Type B pancreatic cell (in vitro differentiated cells): Measurements from ENCODE around the gene COL4A1. TPM values are rescaled to one million over a fixed set of nuclear protein-coding genes. Genes with fewer than 3 reads are reported as not detected.
"Not testable (repeated sequence)": the region's sequence is repeated elsewhere in the genome, so short reads cannot be mapped to it uniquely, and the experiment has no call there.

ENCODE experiments used
- DNase-seq: peaks from one replicate; pipeline ENCODE4 v3.0.0; 2021; ENCODE audit warnings: mixed read lengths; ENCODE audit not compliant: unreplicated experiment; ENCODE audit errors: extremely low spot score
- H3K27ac Mint-ChIP-seq: 2 replicates; pipeline ENCODE4 v1.8.0; 2021; ENCODE audit warnings: mild to moderate bottlenecking, mixed read lengths
- H3K27me3 Mint-ChIP-seq: 2 replicates; pipeline ENCODE4 v1.8.0; 2021; ENCODE audit warnings: mixed read lengths
- H3K36me3 Mint-ChIP-seq: 2 replicates; pipeline ENCODE4 v1.8.0; 2021; ENCODE audit warnings: mixed read lengths
- H3K4me1 Mint-ChIP-seq: one replicate; pipeline ENCODE4 v1.8.0; 2021; ENCODE audit warnings: mixed read lengths; ENCODE audit not compliant: unreplicated experiment
- H3K4me3 Mint-ChIP-seq: 2 replicates; pipeline ENCODE4 v1.8.0; 2021; ENCODE audit warnings: mild to moderate bottlenecking, mixed read lengths
- H3K9me3 Mint-ChIP-seq: 2 replicates; pipeline ENCODE4 v1.8.0; 2021; ENCODE audit warnings: mixed read lengths
- CTCF ChIP-seq: fragments of 200-600 bp; sonication (generic); conservative IDR thresholded peaks from 2 replicates; pipeline ENCODE4 v1.5.0; 2021; ENCODE audit warnings: antibody characterized with exemption, mild to moderate bottlenecking
- total RNA-seq: library from RNA; stranded (reverse); gene quantifications from 2 replicates; pipeline ENCODE4 v1.2.1, GENCODE V29; 2021; ENCODE audit warnings: low replicate concordance

COL4A1 gene
- total RNA-seq, 1 donor from 2014 or later = 83.6 TPM

DNA sequence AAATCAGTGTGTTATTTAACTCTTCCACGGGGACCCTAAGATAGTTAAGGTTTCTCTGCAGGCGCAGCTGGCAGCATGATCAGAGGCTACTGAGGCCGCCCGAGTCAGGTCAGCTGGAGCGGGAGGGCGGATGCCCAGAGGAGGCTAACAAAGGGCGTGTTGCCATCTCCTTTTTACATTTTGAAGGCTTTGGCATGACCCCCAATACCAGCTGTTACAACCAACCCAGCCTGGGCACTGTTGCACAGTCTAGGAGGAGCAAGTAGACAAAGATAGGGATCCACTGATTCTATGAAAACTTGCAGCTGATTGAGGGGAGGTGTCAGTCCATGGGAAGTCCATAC, 15.8 kb upstream of the COL4A1 start:
- Mint-ChIP-seq H3K4me3 (no peak overlapping the region), H3K9me3 (peaks cover 5% of the 10 kb centered on the region), H3K27me3 (peaks cover 3% of the 10 kb centered on the region), H3K36me3 (peaks cover 18% of the 10 kb centered on the region), H3K27ac (no peak overlapping the region), H3K4me1 (peaks cover 31% of the 10 kb centered on the region)
- no peak for TF ChIP-seq CTCF
- DNase-seq = no peak

GRCh38 chr13:110322126-110322827, 15.3 kb upstream of the COL4A1 start:
- DNase-seq = peak; percentile 62
- Mint-ChIP-seq H3K9me3 (peaks cover 5% of the 10 kb centered on the region), H3K27me3 (peaks cover 3% of the 10 kb centered on the region), H3K36me3 (peaks cover 16% of the 10 kb centered on the region), H3K27ac (no peak overlapping the region), H3K4me1 (peaks cover 27% of the 10 kb centered on the region), H3K4me3 (no peak overlapping the region)
- no peak for TF ChIP-seq CTCF

GRCh38 chr13:110321573-110321972, 14.6 kb upstream of the COL4A1 start:
- H3K4me3 Mint-ChIP-seq, H3K9me3 Mint-ChIP-seq, DNase-seq, H3K27me3 Mint-ChIP-seq, H3K27ac Mint-ChIP-seq: not testable (repeated sequence)
- peaks cover 20% of the 10 kb centered on the region for H3K4me1 Mint-ChIP-seq
- H3K36me3 Mint-ChIP-seq = peaks cover 17% of the 10 kb centered on the region

DNA sequence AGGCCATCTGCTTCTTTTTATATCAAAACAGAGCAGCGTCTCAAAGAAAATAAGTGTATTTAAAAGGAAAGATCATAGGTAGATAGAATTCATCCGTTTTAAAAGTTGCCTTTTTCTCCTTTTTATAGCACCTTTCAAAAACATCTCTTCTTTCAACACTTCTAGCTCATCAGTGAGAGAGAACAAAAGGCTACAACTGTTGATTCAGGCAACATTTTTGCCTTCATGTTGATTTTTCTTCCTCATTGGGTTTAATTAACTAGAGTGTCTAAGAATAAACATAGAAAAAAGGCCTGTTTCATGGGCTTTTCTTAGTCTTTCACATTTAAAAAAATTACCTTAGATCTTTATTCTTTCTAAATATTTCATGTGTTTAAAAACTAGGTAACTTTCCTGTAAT, 13.7 kb upstream of the COL4A1 start:
- no peak for DNase-seq
- peaks cover 17% of the 10 kb centered on the region for H3K36me3 Mint-ChIP-seq
- H3K27me3 Mint-ChIP-seq = no peaks in the 10 kb centered on the region
- H3K27ac Mint-ChIP-seq = no peak overlapping the region
- no peak for TF ChIP-seq CTCF
- peaks cover 14% of the 10 kb centered on the region for H3K4me1 Mint-ChIP-seq
- peaks cover 5% of the 10 kb centered on the region for H3K9me3 Mint-ChIP-seq
- H3K4me3 Mint-ChIP-seq = no peak overlapping the region

GRCh38 chr13:110319774-110320509, 13.0 kb upstream of the COL4A1 start:
- DNase-seq = peak; percentile 54
- Mint-ChIP-seq H3K4me3 (no peak overlapping the region), H3K27ac (no peak overlapping the region), H3K36me3 (peaks cover 16% of the 10 kb centered on the region), H3K9me3 (peaks cover 5% of the 10 kb centered on the region), H3K4me1 (peaks cover 9% of the 10 kb centered on the region), H3K27me3 (no peaks in the 10 kb centered on the region)
- TF ChIP-seq CTCF = no peak

DNA sequence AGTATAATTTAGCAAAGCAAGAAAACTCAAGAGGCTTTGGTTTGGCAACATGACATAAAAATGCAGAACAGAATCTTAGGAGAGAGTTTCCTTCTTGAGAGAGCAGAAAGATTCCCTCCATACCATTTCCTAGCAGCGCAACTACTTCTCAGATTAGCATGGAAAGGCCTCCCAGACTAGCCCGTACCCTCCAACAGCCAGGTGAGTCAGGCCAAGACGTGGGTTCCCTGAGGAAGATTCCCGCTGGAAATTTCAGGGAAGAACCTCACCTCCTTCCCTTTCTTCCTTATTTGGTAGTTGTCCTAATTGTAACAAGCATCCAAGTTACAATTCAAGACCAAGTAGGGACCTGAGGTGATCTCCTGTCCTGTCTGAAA, 12.4 kb upstream of the COL4A1 start:
- Mint-ChIP-seq H3K4me3 (no peak overlapping the region), H3K36me3 (peaks cover 13% of the 10 kb centered on the region), H3K27ac (no peak overlapping the region), H3K27me3 (no peaks in the 10 kb centered on the region), H3K9me3 (peaks cover 5% of the 10 kb centered on the region), H3K4me1 (peaks cover 4% of the 10 kb centered on the region)
- DNase-seq = peak; percentile 20
- no peak for TF ChIP-seq CTCF
